Measurements from ENCODE around the gene GPRC5D.

GRCh38 chr12:12943586-12944260, 8.2 kb downstream of the GPRC5D start:
- TF ChIP-seq EP300 (conservative IDR thresholded peaks at IDR 0.05; ENCODE audit: poor library complexity, severe bottlenecking) (no peak), CTCF (IDR thresholded peaks at IDR 0.05; ENCODE audit: poor library complexity, severe bottlenecking) (no peak), POLR2AphosphoS5 (IDR thresholded peaks at IDR 0.05) (no peak), RAD21 (conservative IDR thresholded peaks at IDR 0.05) (no peak), EZH2 (IDR thresholded peaks at IDR 0.05; ENCODE audit: borderline replicate concordance, insufficient read depth, low read length, poor library complexity, severe bottlenecking) (no peak), TAF1 (IDR thresholded peaks at IDR 0.05; ENCODE audit: low read depth) (no peak)

All from neural cell (in vitro differentiated cells).